HG03196 (cell line): ENCODE results near the gene NDST1.

Experiments
- ATAC-seq: cut with Tn5 transposase; IDR thresholded peaks from one replicate; pipeline ENCODE4 v1.9.1; 2021; ENCODE audit not compliant: unreplicated experiment

NDST1 gene

GRCh38 chr5:150540615-150541396, 32.9 kb downstream of the NDST1 start:
- no peak for ATAC-seq

GRCh38 chr5:150541397-150541675, 33.4 kb downstream of the NDST1 start:
- ATAC-seq: no peak

GRCh38 chr5:150541895-150542294, 34.0 kb downstream of the NDST1 start:
- no peak for ATAC-seq

- ATAC-seq: no peak
These were observed 35.1 kb downstream of the NDST1 start for GRCh38 chr5:150542933-150543445.

- peak; percentile 88 for ATAC-seq
These were observed 36.8 kb downstream of the NDST1 start for GRCh38 chr5:150544611-150545219.

GRCh38 chr5:150545246-150545645, 37.3 kb downstream of the NDST1 start:
- ATAC-seq: no peak

- ATAC-seq: no peak
These were observed 40.2 kb downstream of the NDST1 start for GRCh38 chr5:150548123-150548522.

GRCh38 chr5:150549735-150550134, 41.8 kb downstream of the NDST1 start:
- ATAC-seq: no peak

GRCh38 chr5:150550286-150550685, 42.4 kb downstream of the NDST1 start:
- no peak for ATAC-seq

GRCh38 chr5:150551066-150551465, 43.1 kb downstream of the NDST1 start:
- ATAC-seq: no peak

GRCh38 chr5:150553402-150553801, 45.5 kb downstream of the NDST1 start:
- ATAC-seq: no peak

GRCh38 chr5:150553911-150554310, 46.0 kb downstream of the NDST1 start:
- no peak for ATAC-seq

- ATAC-seq: no peak
These were observed 46.9 kb downstream of the NDST1 start for GRCh38 chr5:150554857-150555256.

GRCh38 chr5:150556106-150556505, 48.2 kb downstream of the NDST1 start:
- no peak for ATAC-seq

- ATAC-seq: no peak
These were observed 49.1 kb downstream of the NDST1 start for GRCh38 chr5:150556859-150557508.

- no peak for ATAC-seq
These were observed 49.6 kb downstream of the NDST1 start for GRCh38 chr5:150557509-150557872.

GRCh38 chr5:150558088-150558621, 50.2 kb downstream of the NDST1 start:
- no peak for ATAC-seq

- no peak for ATAC-seq
These were observed 51.2 kb downstream of the NDST1 start for GRCh38 chr5:150559088-150559487.

GRCh38 chr5:150559701-150560100, 51.8 kb downstream of the NDST1 start:
- no peak for ATAC-seq

- ATAC-seq: peak; percentile 63
These were observed 52.7 kb downstream of the NDST1 start for GRCh38 chr5:150560401-150561191.

GRCh38 chr5:150561192-150561512, 53.2 kb downstream of the NDST1 start:
- no peak for ATAC-seq
